Stimulated activated CD8-positive, alpha-beta memory T cell treated with anti-CD3 and anti-CD28 coated beads, Interleukin-4, amount 100 ng/mL, for 1 hour (primary cell): ENCODE results near the gene APC.
"Not testable (repeated sequence)": the region's sequence is repeated elsewhere in the genome, so short reads cannot be mapped to it uniquely, and the experiment has no call there.

ENCODE experiments used
- DNase-seq, 2 donors: peaks; one replicate each; pipeline ENCODE4 v3.0.0-alpha.2; 2020; ENCODE audit warnings: low read depth in 2 of 2, low spot score in 1 of 2

Gene APC

DNA sequence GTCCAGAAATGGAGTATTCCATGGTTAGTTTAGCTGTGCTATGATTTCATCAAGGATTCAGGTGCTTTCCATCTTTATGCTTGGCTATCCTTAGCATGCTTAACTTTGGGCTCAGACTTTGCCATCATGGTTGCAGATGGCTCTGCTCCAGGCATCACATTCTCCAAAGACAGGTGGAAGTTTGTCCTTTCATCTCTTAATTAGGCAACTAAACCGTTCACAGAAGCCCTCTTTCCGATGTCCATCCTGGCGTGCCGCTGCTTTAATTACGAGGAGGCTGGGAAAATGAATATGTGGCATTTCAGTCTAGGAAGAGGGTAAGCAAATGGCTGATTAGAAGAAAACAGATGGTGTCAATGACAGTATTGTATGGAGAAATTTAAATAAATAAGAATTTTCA lies 24.5 kb upstream of the APC start:
- no peak for DNase-seq

DNA sequence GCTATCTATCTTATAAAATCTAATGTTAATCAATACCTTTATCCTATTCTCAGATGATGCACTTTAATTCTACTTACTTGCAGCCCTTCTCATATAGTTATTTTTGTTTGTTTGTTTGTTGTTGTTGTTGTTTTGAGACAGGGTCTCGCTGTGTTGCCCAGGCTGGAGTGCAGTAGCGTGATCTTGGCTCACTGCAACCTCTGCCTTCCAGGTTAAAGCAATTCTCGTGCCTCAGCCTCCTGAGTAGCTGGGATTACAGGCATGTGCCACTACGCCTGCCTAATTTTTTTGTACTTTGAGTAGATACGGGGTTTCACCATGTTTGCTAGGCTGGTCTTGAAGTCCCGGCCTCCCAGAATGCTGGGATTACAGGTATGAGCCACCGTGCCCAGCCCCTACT lies 20.8 kb upstream of the APC start:
- DNase-seq: not testable (repeated sequence)

DNA sequence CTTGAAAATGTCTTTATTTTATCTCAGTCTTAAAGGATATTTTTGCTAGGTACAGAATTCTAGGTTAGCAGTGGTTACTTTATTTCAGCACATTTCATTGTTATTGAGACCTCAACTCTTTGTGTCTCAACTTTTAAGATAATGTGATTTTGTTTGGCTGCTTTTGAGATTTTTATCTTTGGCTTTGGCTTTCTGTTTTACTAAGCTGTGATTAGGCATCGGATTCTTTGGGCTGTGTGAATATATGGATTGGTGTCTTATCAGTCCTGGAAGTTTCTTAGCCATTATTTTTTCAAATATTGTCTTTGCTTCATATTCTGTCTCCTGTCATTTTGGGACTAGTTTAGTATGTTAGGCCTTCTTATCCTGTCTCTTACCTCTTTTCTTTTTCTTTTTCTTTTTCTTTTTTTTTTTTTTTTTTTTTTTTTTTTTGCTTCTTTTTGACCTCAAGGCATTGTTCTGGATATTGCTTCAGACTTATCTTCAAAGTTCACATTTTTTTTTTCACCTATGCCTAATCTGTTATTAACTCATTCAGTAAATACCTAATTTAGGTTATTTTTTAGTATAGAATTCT lies 20.1 kb upstream of the APC start:
- no peak for DNase-seq

DNA sequence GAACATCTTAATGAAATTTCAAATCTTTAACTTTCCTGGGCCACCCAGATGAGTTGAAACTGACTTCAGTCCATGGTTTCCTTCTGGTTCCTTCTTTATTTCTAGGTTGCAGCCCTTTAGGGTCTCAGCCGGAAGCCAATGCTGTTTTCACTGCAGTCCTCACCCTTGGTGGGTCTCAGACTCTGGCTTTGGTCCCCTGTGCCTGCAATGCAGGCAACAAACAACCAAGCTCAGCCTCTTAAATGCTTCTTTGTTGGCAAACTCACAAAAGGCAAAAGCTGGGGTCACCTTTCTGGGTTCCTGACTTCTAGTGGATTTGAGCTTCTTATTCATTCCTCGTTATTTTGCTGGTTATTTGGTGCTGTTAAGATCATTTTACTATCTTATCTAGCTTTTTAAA lies 19.3 kb upstream of the APC start:
- DNase-seq: no peak

DNA sequence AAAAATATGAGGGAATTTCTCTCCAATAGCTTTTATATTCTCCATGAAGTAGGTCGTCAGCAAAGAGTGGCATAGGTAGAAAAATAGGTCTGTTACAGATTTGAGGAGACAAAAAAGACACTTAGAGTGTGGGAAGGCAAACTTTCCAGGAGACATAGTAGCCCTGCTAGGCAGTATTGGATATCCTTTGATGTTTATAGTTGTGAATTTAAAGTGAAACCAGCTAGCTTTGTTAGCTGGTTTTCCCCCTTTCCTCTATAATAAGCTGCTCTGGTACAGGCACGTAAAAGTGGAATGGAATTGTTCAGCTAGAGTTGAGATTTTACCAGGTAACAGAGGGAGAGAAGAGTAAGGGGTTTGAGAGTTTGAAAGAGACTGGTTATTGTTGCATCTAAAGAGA lies 17.1 kb upstream of the APC start:
- no peak for DNase-seq

DNA sequence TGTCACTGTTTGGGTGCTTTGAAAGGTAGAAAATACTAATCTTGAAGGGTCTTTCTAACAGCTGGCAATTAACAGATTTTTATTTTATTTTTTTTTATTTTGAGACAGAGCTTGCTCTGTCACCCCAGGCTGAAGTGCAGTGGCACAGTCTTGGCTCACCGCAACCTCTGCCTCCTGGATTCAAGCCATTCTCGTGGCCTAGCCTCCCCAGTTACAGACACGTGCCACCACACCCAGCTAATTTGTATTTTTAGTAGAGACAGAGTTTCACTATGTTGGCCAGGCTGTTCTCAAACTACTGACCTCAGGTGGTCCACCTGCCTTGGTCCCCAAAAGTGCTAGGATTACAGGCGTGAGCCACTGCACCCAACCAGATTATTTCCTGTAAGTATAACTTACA lies 12.8 kb upstream of the APC start:
- DNase-seq: no peak

DNA sequence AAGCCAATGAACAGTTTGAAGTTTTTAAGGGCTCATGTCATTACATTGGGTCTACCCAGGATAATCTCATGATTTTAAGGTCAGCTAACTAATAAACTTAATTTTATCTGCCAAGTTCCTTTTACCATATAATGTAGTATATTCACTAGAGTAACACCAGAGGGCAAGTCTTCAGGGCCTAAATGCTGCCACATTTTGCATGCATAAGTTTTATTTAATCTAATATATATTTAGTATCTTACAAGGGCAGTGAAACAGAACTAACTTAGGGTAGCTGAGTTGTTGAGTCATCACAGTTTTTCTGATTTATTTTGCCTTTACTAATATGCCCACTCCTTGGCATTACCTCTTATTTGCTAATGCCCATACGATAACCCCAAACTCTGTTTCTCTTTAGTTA lies 8.1 kb upstream of the APC start:
- no peak for DNase-seq

DNA sequence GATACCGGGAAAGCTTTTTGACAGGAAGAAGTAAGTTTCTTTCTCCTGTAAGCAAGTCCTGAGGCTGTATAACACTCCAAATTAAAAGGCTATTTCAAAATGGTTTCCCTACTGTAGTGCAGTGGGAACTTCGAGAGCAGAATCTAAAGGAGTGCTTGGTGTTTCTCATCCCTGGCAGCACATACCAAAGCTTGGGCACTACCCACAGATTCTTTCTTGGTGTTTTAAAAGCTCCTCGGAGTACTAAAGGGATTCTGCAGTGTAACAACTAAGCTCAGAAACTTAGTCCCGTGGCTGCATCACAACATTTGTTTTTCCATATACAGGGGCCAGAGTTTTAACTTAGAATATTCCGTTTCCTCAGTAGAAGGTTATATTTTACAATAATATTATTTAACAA lies 5.6 kb upstream of the APC start:
- no peak for DNase-seq

DNA sequence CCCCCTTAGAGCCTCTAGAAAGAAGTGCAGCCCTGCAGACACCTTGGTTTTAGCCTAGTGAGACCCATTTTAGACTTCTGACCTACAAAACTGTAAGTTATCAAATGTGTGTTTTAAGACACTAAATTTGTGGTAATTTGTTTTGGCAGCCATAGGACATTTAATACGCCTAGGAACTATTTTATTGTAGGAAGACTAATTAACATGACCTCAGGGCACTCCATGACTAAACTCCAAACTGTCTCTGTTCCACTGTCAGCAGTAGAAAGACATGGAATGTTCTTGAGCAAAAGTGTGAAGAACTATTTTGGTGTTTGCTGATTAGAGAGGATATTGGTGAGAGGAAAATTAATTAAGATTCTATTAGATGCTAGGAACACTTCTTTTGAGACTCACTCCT lies 4.1 kb upstream of the APC start:
- no peak for DNase-seq

DNA sequence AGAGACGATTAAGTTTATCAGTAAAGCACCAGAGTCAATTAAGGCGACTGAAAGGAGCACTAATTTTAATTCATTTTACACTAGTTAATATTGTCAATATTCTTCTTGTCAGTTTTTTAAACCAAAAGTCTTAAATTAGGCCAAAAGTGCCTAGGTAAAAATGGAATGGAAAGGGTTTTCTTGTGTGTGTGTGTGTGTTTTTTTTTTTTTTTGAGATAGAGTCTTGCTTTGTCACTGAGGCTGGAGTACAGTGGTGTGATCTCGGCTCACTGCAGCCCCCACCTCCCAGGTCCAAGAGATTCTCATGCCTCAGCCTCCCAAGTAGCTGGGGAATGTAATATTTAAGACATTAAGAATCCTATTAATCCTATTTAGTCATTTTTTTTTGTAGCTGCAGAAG lies 3.1 kb upstream of the APC start:
- no peak for DNase-seq

DNA sequence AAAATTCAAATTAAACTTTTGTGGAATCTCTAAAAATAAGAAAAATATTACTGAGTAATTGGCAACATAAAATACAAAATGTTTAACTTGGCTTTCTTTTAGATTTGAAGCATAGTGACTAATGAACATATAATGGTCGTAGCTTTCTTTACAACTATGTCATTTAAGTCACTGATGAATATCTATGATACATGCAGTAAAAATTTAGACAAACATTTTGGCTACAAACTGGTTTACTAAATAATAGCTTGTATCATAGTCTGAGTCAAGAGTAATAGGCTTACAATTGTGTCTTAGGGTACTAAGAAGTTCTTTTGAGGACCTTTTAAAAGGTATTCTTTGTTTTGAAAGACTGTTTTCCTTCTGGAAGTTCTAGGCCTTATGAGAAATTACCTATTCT lies 2.0 kb upstream of the APC start:
- DNase-seq: no peak

DNA sequence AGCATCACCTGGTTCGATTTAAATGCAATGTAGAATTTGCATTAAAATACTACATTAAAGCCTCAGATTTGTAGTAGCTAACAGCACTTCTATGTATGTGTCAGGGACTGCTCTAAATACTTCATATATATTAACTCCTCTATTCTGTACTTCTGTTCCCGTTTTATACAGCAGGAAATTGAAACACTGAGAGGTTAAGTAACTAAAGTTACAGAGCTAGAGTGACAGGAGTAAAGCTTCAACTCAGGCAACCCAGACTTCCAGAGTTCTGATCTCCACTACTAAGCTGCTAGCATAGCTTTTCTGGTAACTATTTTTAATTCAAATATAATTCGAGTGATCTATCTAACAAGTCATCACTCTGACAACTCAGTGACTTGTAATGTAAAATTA lies 619 bp upstream of the APC start:
- no peak for DNase-seq

DNA sequence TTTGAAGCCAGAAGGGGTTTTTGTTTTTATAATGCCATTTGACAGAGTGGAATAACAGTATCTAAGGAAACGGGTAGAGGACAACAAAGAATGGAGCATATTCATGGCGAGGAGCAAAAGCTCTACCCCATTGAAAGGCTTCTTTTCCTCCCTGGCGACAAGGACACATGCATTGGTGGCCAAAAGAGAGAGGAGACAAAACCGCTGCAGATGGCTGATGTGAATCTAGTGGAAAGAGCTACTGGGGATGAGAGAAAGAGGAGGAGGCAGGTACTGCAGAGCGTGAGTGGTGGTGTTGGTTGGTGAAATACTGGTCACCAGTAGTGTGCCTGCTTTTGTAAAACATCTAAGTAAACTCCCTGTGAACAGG lies 491 bp downstream of the APC start:
- DNase-seq: no peak

DNA sequence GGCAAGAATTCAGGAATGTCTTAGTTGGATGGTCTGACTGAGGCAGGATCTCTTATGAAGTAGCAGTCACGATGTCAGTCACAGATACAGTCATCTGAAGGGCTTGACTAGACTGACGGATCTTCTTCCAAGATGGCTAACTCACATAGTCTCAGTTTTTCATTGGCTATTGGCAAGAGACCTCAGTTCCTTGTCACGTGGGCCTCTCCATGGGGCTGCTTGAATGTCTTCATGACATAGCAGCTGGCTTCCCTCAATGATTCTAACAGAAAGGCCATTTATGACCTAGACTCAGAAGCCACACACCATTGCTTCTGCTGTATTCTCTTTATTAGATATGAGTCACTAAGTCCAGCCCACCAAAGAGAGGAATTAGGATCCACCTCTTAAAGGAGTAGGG lies 4.7 kb downstream of the APC start:
- no peak for DNase-seq

DNA sequence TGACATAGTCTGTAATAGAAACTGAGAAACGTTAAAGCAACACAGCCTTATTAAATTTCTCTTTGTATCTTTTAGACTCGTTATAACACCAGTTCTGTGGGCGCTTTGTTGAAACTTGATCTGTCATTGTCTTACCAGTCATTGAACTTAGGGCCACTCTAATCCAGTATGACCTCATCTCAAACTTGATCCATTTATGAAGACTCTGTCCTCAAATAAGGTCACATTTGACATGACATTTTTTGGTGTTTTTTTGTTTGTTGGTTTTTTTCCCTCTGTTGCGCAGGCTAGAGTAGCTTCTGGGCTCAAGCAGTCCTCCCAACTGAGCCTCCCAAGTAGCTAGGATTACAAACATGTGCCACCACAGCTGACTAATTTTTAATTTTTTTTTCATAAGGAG lies 5.9 kb downstream of the APC start:
- DNase-seq: no peak

DNA sequence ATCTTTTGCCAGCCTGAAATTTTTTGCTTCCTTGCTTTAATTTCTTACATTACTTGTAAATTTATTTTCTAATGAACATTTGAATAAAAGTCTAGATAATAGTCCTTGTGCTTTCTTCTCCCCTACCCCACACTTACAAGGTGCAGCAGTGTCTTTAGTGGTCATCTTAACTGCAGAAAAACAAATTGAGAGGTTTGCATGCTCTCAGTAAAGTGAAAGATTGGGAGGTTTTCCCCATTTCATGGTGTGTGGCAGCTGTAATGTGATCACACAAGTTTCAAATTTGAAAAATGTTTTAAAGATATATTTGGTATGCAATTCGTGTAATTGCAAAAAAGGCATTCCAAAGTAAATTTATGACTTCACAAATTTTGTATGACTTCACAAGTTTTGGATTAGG lies 14.7 kb downstream of the APC start:
- no peak for DNase-seq

DNA sequence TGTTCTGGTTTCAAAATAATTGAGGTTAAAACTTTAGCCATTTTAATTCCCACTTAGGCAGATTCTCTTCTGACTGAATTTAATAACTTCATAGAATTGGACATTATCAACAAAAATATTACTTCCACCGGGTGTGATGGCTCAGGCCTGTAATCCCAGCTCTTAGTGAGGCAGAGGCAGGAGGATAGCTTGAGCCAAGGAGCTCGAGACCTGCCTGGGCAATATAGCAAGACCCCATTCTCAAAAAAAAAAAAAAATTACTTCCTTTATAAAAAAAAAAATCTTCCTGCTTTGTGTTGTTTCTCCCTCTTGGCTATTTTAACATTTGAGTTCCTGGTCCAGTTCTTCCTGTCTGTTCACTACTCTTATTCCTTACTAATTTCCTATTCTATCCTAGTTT lies 18.0 kb downstream of the APC start:
- no peak for DNase-seq

DNA sequence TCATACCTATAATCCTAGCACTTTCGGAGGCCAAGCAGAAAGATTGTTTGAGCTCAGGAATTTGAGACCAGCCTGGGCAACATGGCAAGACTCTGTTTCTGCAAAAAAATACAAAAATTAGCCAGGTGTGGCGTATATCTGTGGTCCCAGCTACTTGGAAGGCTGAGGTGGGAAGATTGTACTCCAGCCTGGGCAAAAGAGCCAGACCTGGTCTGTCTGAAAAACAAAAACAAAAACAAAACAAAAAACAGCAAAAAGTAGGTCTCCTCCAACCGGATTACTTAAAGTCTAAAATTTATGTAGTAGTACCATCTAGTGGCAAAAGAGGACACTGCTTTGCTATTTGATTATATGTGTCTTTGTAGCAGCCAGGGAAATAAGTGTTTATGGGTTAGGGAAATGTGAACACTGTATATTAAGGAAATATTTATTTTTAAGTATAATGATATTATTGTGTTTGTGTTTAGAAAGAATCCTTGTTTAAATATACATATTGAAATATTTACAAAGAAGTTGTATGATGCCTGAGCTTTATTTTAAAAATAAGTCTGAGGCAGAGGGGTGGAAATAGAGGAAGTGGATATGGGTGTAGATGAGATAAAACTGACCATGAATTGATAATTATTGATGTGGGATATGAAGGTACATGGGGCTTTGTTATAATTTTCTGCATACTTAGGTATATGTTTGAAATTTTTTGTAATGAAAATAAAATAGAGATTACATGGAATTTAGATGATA lies 20.0 kb downstream of the APC start:
- no peak for DNase-seq

DNA sequence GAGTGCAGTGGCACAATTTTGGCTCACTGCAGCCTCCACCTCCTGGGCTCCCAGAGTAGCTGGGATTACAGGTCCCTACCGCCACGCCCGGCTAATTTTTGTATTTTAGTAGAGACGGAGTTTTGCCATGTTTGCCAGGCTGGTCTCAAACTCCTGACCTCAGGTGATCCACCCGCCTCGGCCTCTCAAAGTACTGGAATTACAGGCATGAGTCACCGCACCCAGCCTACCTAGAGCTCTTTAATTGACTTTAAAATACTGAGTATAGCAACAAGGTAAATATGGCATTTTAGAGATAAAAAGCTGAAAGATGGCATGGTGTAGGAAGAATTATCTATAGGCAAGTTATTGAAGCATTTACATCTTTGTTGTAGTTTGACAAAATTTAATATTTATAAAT lies 21.0 kb downstream of the APC start:
- DNase-seq: no peak

DNA sequence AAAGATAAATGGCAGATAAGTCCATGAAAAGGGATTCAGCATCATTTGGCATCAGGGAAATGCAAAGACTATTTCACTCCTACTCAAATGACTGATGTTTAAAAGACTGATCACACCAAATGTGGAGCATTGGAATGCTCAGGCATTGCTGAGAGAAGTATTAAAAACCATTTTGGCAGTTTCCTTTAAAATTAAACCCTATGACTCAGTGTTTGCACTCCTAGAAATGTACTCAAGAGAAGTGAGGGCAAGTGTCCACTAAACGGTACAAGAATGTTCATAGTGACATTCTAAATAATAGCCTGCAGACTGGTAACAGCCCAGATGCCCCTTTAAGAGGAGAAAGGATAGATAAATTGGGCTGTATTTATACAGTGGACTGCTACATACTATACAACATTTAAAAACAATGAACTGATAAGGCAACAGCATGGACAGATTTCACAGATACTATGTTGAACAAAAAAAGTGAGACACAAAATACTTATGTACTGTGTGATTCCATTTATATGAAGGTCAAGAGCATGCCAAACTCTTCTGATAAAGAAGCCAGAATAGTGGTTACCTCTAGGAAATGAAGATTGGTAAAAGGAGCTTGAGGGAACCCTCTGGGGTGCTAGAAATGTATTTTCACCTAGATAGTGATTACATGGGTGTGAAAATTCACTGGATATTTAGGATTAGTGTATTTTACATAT lies 24.6 kb downstream of the APC start:
- DNase-seq: no peak

DNA sequence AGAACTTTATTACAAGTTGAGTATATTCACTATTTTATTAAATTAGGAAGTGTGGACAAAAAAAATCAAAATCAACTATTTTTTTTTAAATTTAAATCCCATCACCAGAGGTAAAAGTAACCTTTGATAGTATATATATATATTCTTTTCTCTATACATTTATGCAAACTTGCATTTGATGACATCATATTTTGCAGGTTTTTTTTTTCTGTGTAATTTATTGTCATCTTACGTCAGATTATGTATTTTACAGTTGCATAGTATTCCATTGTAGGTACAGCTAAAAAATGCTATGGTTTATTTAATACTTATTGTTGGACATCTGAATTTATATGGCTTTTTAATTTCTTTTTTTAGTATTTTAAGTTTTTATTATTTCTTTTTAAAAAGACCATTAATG lies 25.5 kb downstream of the APC start:
- no peak for DNase-seq

DNA sequence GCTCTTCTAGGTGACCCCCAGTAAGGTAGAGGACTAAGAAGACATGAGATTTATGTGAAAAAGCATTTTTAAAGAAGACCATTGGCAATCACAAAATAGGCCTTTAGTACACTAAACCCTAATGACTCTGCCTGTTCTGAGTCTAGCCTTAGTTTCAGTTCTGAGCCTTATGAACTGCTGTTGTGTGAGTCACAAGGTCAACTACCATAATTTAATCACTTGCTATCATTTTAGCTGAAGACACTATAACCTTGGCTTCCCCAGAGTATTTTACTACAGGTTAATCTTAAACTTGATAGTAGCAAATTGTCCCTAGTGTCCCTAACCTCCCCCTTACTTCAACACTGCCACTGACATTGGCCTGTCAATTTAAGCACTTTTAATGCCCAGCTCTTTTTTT lies 34.4 kb downstream of the APC start:
- DNase-seq: no peak

DNA sequence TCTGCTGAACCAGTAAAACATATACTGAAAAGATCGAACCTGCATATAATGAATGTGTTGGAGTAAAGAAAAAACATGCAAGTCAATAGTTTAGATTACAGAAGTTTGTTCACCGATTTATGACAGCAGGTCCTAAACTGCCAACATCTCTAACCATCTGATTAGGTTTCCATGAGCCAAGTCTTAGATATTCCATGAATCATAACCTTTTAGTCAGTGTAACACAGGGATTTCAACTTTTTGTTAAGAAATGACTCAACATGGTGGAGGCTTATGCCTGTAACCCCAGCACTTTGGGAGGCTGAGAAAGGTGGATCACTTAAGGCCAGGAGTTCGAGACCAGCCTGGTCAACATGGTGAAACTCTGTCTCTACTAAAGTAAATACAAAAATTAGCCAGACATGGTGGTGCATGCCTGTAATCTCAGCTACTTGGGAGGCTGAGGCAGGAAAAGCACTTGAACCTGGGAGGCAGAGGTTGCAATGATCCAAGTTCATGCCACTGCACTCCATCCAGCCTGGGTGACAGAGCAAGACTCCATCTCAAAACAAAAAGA lies 38.7 kb downstream of the APC start:
- DNase-seq: no peak
